Measurements from ENCODE around the gene DTD2. TPM values are rescaled to one million over a fixed set of nuclear protein-coding genes. Genes with fewer than 3 reads are reported as not detected.

The DTD2 gene
- total and polyA plus RNA-seq, 2 of the 8 experiments (the other 6 are each of a cell fraction or from before 2014, with no cell fraction given), result 12.0 to 19.5 TPM

DNA sequence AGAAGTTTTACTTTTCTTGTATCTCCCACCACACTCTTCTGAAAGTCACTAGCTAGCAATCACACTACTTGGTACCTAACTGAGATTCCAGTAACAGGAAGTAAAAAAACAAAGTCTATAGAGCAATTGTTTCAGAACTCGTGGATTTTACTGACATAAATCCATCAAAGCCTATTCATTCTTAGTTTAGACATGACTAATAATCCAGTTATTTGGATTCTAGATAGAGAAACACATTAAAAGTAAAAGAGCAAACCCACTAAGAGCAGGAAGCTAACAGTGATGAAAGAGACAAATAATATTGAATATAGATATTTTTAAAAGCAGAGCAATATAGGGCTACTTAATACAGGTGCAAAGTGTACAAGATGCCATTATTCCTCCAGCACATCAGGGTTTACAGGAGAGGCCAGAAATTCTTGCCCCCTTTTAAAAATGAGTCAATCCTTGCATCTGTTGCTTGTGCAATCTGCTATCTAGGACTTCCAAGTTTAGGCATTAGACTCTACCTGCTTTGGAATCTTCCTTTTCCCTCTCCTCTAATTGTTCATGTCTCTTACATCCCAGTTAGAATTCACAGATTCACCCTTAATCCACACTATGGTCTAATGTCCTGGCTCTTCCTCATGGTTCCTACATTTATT, 43.0 kb downstream of the DTD2 start:
- H3K18ac ChIP-seq (ENCODE audit: extremely low read depth, low read length), result no peak overlapping the region
- no peak overlapping the region for H4K91ac ChIP-seq (replicated peaks; ENCODE audit: insufficient read length, low read length)
- H3K56ac ChIP-seq (replicated peaks; ENCODE audit: insufficient read length, low read depth, low read length), result no peak overlapping the region
- no peak overlapping the region for H2AFZ ChIP-seq (ENCODE audit: low read length)
- H3K4me1 ChIP-seq (replicated peaks in 1 of 4; ENCODE audit: control insufficient read depth in 3 of 4, insufficient read depth in 4 of 4, low read length in 3 of 4), result no peaks in the 10 kb centered on the region
- H2AK5ac ChIP-seq (ENCODE audit: low read depth, low read length), result no peak overlapping the region
- H4K5ac ChIP-seq (ENCODE audit: insufficient read length, low read depth, low read length), result no peak overlapping the region
- H3K4me2 ChIP-seq (ENCODE audit: insufficient read depth in 1 of 2, low read depth in 2 of 2, low read length in 2 of 2), result no peak overlapping the region
- peaks cover 0 to 27% of the 10 kb centered on the region in 2 experiments; a peak in 2 of 4 replicates for H3K79me2 ChIP-seq (ENCODE audit: control insufficient read depth in 1 of 2, insufficient read depth in 2 of 2, low read length in 2 of 2)
- no peak overlapping the region for H2BK120ac ChIP-seq (replicated peaks; ENCODE audit: low read depth, low read length)
- DNase-seq (ENCODE audit: low read depth in 1 of 2, low spot score in 2 of 2) (no peak), FAIRE-seq (no peak)
- no peak overlapping the region for H3K4me3 ChIP-seq (ENCODE audit: extremely low read depth in 1 of 4, insufficient read depth in 2 of 4, low read depth in 3 of 4, low read length in 4 of 4)
- H3K27me3 ChIP-seq (replicated peaks in 1 of 4; ENCODE audit: control insufficient read depth in 3 of 4, extremely low read depth in 1 of 4, insufficient read depth in 3 of 4, low read length in 3 of 4), result peaks cover 0 to 1% (median 0%) of the 10 kb centered on the region in 4 experiments; a peak in 1 of 7 replicates
- H3K4ac ChIP-seq (replicated peaks; ENCODE audit: insufficient read length, low read depth, low read length), result no peak overlapping the region
- H3K36me3 ChIP-seq (ENCODE audit: control insufficient read depth in 2 of 4, insufficient read depth in 4 of 4, low read length in 3 of 4), result no peaks in the 10 kb centered on the region
- CTCF ChIA-PET (ENCODE audit: partially characterized antibody), result interaction anchor here (1.0 to 1.2 kb wide), 2 partner anchors 35 to 607 kb away, joined by 3 read pairs; no protein-coding TSS in a partner anchor
- no peak overlapping the region for H2BK12ac ChIP-seq (ENCODE audit: low read depth, low read length)
- POLR2A ChIA-PET (ENCODE audit: partially characterized antibody), result no interaction called here
- H2BK15ac ChIP-seq (ENCODE audit: low read length), result no peak overlapping the region
- no peaks in the 10 kb centered on the region for H3K9me3 ChIP-seq (ENCODE audit: insufficient read depth in 2 of 2, low read depth in 1 of 2, low read length in 1 of 2)
- H3K9ac ChIP-seq (replicated peaks in 1 of 4; ENCODE audit: extremely low read depth in 1 of 4, low read depth in 3 of 4, low read length in 3 of 4), result no peak overlapping the region
- H3K23ac ChIP-seq (ENCODE audit: insufficient read length), result no peak overlapping the region
- H3K14ac ChIP-seq (ENCODE audit: insufficient read length), result no peak overlapping the region
- no peak overlapping the region for H3K27ac ChIP-seq (ENCODE audit: low read depth, low read length)
- 87% methylated on average over 1 of the region's 1 CpG; no CpG with 5 or more reads in 1 of the 2 experiments for WGBS, 2 experiments (ENCODE audit: extremely low coverage in 1 of 2, insufficient coverage in 1 of 2, insufficient read length in 1 of 2, insufficient replicate concordance in 2 of 2, low coverage in 1 of 2, low lambda C conversion rate in 2 of 2, missing lambda C conversion rate in 1 of 2)
- H2BK20ac ChIP-seq (ENCODE audit: low read length), result no peak overlapping the region
- H3K23me2 ChIP-seq (ENCODE audit: low read depth, low read length), result no peaks in the 10 kb centered on the region
- no peak overlapping the region for H2BK5ac ChIP-seq (ENCODE audit: low read depth, low read length)
- no peak overlapping the region for H4K8ac ChIP-seq (ENCODE audit: extremely low read depth, insufficient read depth, low read length)
- H3K79me1 ChIP-seq (ENCODE audit: low read depth, low read length), result no peaks in the 10 kb centered on the region; the same call in 1 of the 2 replicates
- H4K20me1 ChIP-seq (replicated peaks in 1 of 2; ENCODE audit: control insufficient read depth in 1 of 2, insufficient read depth in 2 of 2, low read length in 2 of 2), result no peaks in the 10 kb centered on the region
- no peak for TF ChIP-seq JUN (IDR thresholded peaks at IDR 0.05; ENCODE audit: low read depth, low read length)
- no peak for TF ChIP-seq EZH2 (IDR thresholded peaks at IDR 0.05; ENCODE audit: low read depth, low read length, severe bottlenecking)
- TF ChIP-seq GTF2F1 (IDR thresholded peaks at IDR 0.05; ENCODE audit: borderline replicate concordance, low read depth, low read length), result no peak
- TF ChIP-seq TAF7 (optimal IDR thresholded peaks at IDR 0.05; ENCODE audit: borderline replicate concordance, low read depth, low read length), result no peak
- TF ChIP-seq TCF12 (IDR thresholded peaks at IDR 0.05; ENCODE audit: low read depth, low read length), result no peak
- TF ChIP-seq JUND (IDR thresholded peaks at IDR 0.05; ENCODE audit: low read length), result no peak
- TF ChIP-seq TAF1 (IDR thresholded peaks at IDR 0.05; ENCODE audit: low read depth, low read length), result no peak
- TF ChIP-seq PHF8 (conservative IDR thresholded peaks at IDR 0.05; ENCODE audit: low read depth, low read length), result no peak
- TF ChIP-seq CBX8 (IDR thresholded peaks at IDR 0.05; ENCODE audit: borderline replicate concordance, low read depth, low read length), result no peak
- TF ChIP-seq SP2 (IDR thresholded peaks at IDR 0.05; ENCODE audit: low read length), result no peak
- no peak for TF ChIP-seq KDM1A (IDR thresholded peaks at IDR 0.05; ENCODE audit: borderline replicate concordance, low read length)
- no peak for TF ChIP-seq NRF1 (IDR thresholded peaks at IDR 0.05; ENCODE audit: low read depth, low read length)
- no peak for TF ChIP-seq SAP30 (IDR thresholded peaks at IDR 0.05; ENCODE audit: insufficient read depth, insufficient replicate concordance, low read length)
- no peak for TF ChIP-seq SP4 (IDR thresholded peaks at IDR 0.05; ENCODE audit: low read length)
